ENCODE results near the gene PLEKHG4B. TPM values are rescaled to one million over a fixed set of nuclear protein-coding genes. Genes with fewer than 3 reads are reported as not detected.

Gene PLEKHG4B
- total RNA-seq, 1 donor from 2014 or later: 2.0 TPM

DNA sequence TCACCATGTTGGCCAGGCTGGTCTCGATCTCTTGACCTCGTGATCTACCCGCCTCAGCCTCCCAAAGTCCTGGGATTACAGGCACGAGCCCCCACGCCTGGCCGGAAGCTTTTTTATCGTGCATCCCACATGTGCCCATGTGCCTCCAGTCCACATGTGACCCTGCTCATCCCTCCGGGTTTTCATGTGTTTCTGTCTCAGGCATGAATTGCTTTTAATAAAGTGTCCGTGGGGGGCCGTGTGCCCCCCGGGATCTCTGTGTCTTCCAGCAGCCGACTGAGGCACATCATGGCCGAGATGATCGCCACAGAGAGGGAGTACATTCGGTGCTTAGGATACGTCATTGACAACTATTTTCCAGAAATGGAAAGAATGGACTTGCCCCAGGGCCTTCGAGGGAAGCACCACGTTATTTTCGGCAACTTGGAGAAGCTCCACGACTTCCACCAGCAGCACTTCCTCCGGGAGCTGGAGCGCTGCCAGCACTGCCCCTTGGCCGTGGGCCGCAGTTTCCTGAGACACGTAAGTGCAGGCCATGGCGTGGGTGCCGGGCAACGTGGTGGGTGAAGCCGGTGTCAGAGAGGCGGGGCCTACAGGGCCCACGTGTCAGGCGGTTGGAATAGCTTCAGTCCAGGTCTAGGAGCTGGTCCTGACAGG lies 77.2 kb downstream of the PLEKHG4B start:
- TF ChIP-seq, protein P1, sequence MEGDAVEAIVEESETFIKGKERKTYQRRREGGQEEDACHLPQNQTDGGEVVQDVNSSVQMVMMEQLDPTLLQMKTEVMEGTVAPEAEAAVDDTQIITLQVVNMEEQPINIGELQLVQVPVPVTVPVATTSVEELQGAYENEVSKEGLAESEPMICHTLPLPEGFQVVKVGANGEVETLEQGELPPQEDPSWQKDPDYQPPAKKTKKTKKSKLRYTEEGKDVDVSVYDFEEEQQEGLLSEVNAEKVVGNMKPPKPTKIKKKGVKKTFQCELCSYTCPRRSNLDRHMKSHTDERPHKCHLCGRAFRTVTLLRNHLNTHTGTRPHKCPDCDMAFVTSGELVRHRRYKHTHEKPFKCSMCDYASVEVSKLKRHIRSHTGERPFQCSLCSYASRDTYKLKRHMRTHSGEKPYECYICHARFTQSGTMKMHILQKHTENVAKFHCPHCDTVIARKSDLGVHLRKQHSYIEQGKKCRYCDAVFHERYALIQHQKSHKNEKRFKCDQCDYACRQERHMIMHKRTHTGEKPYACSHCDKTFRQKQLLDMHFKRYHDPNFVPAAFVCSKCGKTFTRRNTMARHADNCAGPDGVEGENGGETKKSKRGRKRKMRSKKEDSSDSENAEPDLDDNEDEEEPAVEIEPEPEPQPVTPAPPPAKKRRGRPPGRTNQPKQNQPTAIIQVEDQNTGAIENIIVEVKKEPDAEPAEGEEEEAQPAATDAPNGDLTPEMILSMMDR (IDR thresholded peaks at IDR 0.05): no peak
- H3K36me3 ChIP-seq: no peaks in the 10 kb centered on the region
- peaks cover 8% of the 10 kb centered on the region for H3K4me1 ChIP-seq
- H3K27me3 ChIP-seq: no peaks in the 10 kb centered on the region
- DNase-seq (peak; percentile 86), ATAC-seq (peak; percentile 77)
- H3K9me3 ChIP-seq: no peaks in the 10 kb centered on the region
- H3K27ac ChIP-seq: no peak overlapping the region
- intact Hi-C loops (cut with DNase I): no loop called here
- H3K4me3 ChIP-seq: no peak overlapping the region

GRCh38 chr5:169728-170094 lies 77.7 kb downstream of the PLEKHG4B start:
- Histone ChIP-seq H3K4me1 (peaks cover 8% of the 10 kb centered on the region), H3K27ac (no peak overlapping the region), H3K27me3 (no peaks in the 10 kb centered on the region), H3K36me3 (no peaks in the 10 kb centered on the region), H3K4me3 (no peak overlapping the region), H3K9me3 (no peaks in the 10 kb centered on the region)
- no peak for DNase-seq
- intact Hi-C loops (cut with DNase I): no loop called here
- no peak for ATAC-seq
- TF ChIP-seq, protein P1 (IDR thresholded peaks at IDR 0.05): no peak

DNA sequence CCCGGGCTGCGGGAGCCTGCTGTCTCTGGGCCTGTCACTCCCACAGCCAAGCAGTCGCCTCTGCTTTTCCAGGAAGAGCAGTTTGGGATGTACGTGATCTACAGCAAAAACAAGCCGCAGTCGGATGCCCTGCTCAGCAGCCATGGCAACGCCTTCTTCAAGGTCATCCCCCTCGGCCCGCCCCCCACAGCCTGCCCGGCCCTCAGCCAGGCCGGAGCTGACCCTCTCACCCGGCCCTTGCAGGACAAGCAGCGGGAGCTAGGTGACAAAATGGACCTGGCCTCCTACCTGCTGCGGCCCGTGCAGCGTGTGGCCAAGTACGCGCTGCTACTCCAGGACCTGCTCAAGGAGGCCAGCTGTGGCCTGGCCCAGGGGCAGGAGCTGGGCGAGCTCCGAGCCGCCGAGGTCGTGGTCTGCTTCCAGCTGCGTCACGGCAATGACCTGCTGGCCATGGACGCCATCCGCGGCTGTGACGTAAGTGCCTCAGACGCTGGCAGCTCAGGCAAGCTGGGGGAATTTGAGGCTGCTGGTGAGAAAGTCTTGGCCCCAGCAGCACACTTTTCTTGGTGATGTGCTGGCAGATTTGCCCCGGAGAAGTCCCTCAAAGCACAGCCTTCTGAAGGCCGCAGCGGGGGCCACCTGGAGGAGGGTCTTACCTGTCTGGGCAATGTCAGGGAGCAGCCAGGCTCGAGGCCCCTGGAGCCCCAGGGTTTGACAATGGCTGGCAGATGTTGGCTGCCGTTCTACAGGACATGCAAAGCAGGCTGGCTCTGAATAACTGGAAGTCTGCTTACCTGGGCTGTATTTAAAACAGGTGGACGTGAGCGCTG lies 79.2 kb downstream of the PLEKHG4B start:
- Histone ChIP-seq H3K4me3 (no peak overlapping the region), H3K27ac (no peak overlapping the region), H3K9me3 (no peaks in the 10 kb centered on the region), H3K27me3 (no peaks in the 10 kb centered on the region), H3K4me1 (peaks cover 8% of the 10 kb centered on the region), H3K36me3 (no peaks in the 10 kb centered on the region)
- TF ChIP-seq, protein P1 (IDR thresholded peaks at IDR 0.05): no peak
- DNase-seq (peak; percentile 61), ATAC-seq (no peak)
- intact Hi-C loops (cut with DNase I): no loop called here

DNA sequence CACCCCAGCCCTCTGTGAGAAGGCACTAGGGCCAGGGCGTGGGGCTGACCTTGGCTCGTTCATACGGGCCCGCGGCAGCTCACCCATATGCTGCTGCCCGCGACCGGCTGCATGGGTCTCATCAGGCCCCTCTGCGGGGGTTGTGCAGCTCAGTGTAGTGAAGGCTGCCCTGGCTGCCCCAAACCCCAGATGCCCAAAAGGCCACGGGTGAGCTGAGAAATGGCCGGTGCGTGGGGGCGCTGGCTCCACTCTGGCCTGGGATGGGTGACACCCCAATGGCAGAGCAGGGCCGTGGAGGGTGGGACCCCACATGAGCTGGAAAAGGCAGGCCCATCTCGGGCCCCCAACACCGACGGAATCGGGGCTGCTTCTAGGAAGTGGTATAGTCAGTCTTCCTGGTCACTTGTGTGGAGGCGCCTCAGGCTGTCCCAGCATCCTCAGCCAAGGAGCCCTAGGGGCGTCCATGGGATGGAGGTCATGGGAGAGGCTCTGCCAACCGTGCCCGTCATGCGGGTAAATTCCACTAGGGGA lies 79.9 kb downstream of the PLEKHG4B start:
- TF ChIP-seq, protein P1 (IDR thresholded peaks at IDR 0.05): no peak
- intact Hi-C loops (cut with DNase I): no loop called here
- no peaks in the 10 kb centered on the region for H3K27me3 ChIP-seq
- no peak overlapping the region for H3K4me3 ChIP-seq
- DNase-seq: peak; percentile 62
- H3K27ac ChIP-seq: no peak overlapping the region
- ATAC-seq: no peak
- no peaks in the 10 kb centered on the region for H3K9me3 ChIP-seq
- no peaks in the 10 kb centered on the region for H3K36me3 ChIP-seq
- H3K4me1 ChIP-seq: peaks cover 8% of the 10 kb centered on the region

- no peaks in the 10 kb centered on the region for H3K36me3 ChIP-seq
- peaks cover 8% of the 10 kb centered on the region for H3K4me1 ChIP-seq
- H3K4me3 ChIP-seq: no peak overlapping the region
- DNase-seq (peak; percentile 40), ATAC-seq (no peak)
- TF ChIP-seq, protein P1 (IDR thresholded peaks at IDR 0.05): no peak
- H3K27me3 ChIP-seq: no peaks in the 10 kb centered on the region
- intact Hi-C loops (cut with DNase I): no loop called here
- H3K9me3 ChIP-seq: no peaks in the 10 kb centered on the region
- H3K27ac ChIP-seq: no peak overlapping the region
Observed at GRCh38 chr5:172421-172820, 80.5 kb downstream of the PLEKHG4B start.
